Measurements from ENCODE around the gene PDE2A.

Gene PDE2A

GRCh38 chr11:72672597-72673238 is 1.5 kb downstream of the PDE2A start:
- H3K4me3 ChIP-seq (replicated peaks; ENCODE audit: low read depth, low read length), result no peak overlapping the region
- no peak for DNase-seq (ENCODE audit: extremely low read depth, low read depth)
- no peak for TF ChIP-seq CTCF (IDR thresholded peaks at IDR 0.05; ENCODE audit: low read depth, low read length, missing control alignments)

GRCh38 chr11:72671152-72672099 is 2.8 kb downstream of the PDE2A start:
- no peak for TF ChIP-seq CTCF (IDR thresholded peaks at IDR 0.05; ENCODE audit: low read depth, low read length, missing control alignments)
- DNase-seq (ENCODE audit: extremely low read depth, low read depth), result no peak
- H3K4me3 ChIP-seq (replicated peaks; ENCODE audit: low read depth, low read length), result no peak overlapping the region

GRCh38 chr11:72670041-72670440 is 4.2 kb downstream of the PDE2A start:
- no peak for DNase-seq (ENCODE audit: extremely low read depth, low read depth)
- no peak for TF ChIP-seq CTCF (IDR thresholded peaks at IDR 0.05; ENCODE audit: low read depth, low read length, missing control alignments)
- no peak overlapping the region for H3K4me3 ChIP-seq (replicated peaks; ENCODE audit: low read depth, low read length)

- no peak for TF ChIP-seq CTCF (IDR thresholded peaks at IDR 0.05; ENCODE audit: low read depth, low read length, missing control alignments)
- DNase-seq (ENCODE audit: extremely low read depth, low read depth), result no peak
These were observed 4.7 kb downstream of the PDE2A start for GRCh38 chr11:72669527-72669926.

GRCh38 chr11:72668629-72669347 is 5.4 kb downstream of the PDE2A start:
- no peak for TF ChIP-seq CTCF (IDR thresholded peaks at IDR 0.05; ENCODE audit: low read depth, low read length, missing control alignments)
- no peak overlapping the region for H3K4me3 ChIP-seq (replicated peaks; ENCODE audit: low read depth, low read length)
- DNase-seq (ENCODE audit: extremely low read depth, low read depth), result no peak

More at GRCh38 chr11:72669527-72669926, 4.7 kb downstream of the PDE2A start:
- no peak overlapping the region for H3K4me3 ChIP-seq (replicated peaks; ENCODE audit: low read depth, low read length)

- no peak for DNase-seq (ENCODE audit: extremely low read depth, low read depth)
- no peak for TF ChIP-seq CTCF (IDR thresholded peaks at IDR 0.05; ENCODE audit: low read depth, low read length, missing control alignments)
- H3K4me3 ChIP-seq (replicated peaks; ENCODE audit: low read depth, low read length), result no peak overlapping the region
These were observed 8.2 kb downstream of the PDE2A start for GRCh38 chr11:72665911-72666472.
